Stimulated activated CD4-positive, alpha-beta T cell treated with anti-CD3 and anti-CD28 coated beads, TNF-alpha, amount 100 ng/mL, for 48 hours (primary cell): ENCODE measurements around the gene ZBTB17.

Experiments used
- DNase-seq, 3 donors: peaks; one replicate each; pipeline ENCODE4 v3.0.0-alpha.2; 2020; ENCODE audit warnings: low read depth in 3 of 3

Gene ZBTB17

GRCh38 chr1:15960808-15961207 lies 15.1 kb downstream of the ZBTB17 start:
- DNase-seq: no peak

GRCh38 chr1:15959827-15960446 lies 16.0 kb downstream of the ZBTB17 start:
- DNase-seq: no peak

GRCh38 chr1:15959424-15959823 lies 16.5 kb downstream of the ZBTB17 start:
- no peak for DNase-seq

DNA sequence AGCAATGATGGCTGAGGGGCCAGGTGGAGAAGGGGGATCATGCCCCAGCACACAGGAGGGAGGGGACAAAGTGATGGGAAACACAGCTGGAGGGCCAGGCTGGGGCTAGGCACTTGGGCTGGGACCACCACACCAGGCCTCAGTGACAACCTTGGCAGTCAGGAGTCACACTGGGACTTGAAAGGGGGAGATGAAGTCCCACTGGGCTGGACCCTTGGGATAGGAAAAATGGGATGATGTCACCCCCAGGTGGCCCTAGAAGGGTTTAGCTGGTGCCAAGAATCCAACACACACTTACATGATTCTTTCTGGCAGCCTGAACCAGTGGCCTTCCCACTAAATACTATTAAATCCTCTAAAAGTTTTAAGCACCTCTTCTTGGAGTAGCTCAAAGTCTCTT lies 17.1 kb downstream of the ZBTB17 start:
- no peak for DNase-seq

GRCh38 chr1:15958111-15958510 lies 17.8 kb downstream of the ZBTB17 start:
- no peak for DNase-seq

GRCh38 chr1:15957221-15958095 lies 18.4 kb downstream of the ZBTB17 start:
- DNase-seq: no peak

DNA sequence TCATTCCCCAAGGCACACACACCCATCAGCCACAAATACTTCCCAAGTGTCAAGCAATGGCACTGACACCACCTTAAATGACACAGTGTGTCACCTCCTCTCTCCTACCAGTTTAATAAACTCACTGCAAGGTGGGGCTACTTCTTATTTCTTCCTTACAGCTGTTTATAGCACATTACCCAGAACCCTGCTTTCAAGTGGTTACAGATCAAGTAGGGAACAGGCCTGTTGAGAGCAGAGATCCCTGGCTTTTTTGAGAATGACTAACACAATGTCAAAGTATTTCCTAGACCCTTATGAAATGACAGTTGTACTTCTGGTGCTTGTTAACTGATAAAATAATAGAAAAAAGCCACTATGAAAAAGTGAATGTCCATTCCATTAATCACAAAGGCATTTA lies 19.8 kb downstream of the ZBTB17 start:
- DNase-seq: no peak

GRCh38 chr1:15955552-15955951 lies 20.3 kb downstream of the ZBTB17 start:
- no peak for DNase-seq

- no peak for DNase-seq
Observed at GRCh38 chr1:15954316-15954715, 21.6 kb downstream of the ZBTB17 start.

DNA sequence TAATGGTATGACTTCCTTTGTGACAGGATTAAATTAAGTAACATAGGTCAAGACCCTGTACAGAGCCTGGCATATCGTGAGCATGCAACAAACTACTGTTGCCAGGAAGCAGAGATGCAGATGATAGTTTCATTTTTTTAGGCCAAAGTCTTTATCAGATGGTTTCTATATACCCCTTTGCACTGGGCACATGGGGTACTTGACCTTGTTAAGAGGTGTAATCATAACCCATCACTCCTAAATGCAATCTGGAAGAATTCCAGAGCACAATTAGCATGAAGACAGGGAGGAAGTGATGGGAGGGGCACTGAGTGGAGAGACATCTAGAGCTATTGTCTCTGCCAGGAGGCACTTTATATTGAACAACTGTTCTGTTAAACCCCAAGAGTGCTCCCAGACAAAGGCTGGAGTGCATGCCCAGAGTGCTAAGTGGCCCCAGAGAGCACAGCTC lies 22.1 kb downstream of the ZBTB17 start:
- no peak for DNase-seq

GRCh38 chr1:15953294-15953771 lies 22.6 kb downstream of the ZBTB17 start:
- DNase-seq: no peak

- DNase-seq: no peak
Observed at GRCh38 chr1:15952317-15953258, 23.3 kb downstream of the ZBTB17 start.

- no peak for DNase-seq
Observed at GRCh38 chr1:15951341-15952153, 24.4 kb downstream of the ZBTB17 start.

GRCh38 chr1:15950763-15951295 lies 25.1 kb downstream of the ZBTB17 start:
- peak; percentile 69 to 82 (median 81) for DNase-seq

DNA sequence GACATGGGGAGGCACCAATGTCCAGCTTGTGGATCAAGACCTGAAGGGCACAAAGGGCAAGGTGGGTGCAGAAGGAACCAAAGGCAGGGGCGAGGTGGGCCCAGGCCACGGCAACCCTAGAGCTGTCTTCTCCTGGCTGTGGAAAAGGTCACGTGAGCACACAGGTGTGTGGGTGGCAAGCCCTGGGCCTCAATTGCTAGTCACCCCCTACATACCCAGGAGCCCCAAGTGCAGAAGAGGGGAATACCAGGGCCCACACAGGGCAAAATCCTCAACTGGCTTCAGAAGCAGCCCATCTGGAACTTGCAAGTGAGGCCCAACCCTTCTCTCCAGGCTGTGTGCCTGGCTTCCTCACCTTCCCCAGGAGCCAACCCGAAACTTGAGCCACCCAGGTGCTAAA lies 25.6 kb downstream of the ZBTB17 start:
- DNase-seq: peak in 1 of 3 donors; percentile 60

DNA sequence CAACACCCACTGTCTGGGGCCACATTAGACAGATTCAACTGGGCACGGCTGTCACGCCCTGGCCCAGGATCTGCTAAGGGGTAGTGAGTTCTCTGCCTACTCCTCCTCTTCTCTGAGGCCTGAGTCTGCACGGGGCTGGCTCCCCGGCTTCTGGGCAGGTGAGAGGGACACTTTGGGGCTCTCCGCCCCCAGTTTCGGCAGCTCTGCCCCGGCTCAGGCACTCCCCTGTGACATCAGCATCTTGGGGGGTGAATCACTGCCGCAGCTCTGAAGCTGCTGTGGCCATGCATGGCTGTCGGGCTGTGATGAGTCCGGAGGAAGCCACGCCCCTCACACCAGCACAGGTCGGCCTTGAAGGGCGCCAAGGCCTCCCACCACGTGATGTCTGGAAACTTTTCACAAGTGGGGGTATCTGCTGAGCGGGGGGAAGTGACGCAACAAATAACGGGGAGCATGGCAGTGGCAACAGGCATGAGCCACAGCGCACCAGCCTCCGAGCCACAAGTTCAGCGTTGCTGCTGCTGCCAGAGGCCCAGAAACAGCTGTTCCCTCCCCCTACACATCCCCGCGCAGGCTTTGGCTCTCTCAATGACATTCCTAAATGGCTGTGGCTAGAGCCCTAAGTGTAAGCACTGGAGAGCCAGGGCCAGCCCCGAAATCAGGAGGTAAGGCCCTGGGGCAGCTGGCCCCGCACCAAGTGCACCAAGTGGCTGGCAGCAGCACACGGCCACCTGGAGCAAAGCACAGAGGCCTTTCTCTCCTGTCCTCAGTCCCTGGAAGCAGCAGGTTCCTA lies 26.3 kb downstream of the ZBTB17 start:
- DNase-seq: peak; percentile 81 to 89 (median 84)

- DNase-seq: peak in 1 of 3 donors; percentile 37
Observed at GRCh38 chr1:15948595-15949452, 27.1 kb downstream of the ZBTB17 start.

GRCh38 chr1:15948091-15948591 lies 27.8 kb downstream of the ZBTB17 start:
- no peak for DNase-seq
